HG02763 (cell line): ENCODE measurements around the gene COMMD2.

Source experiments
- ATAC-seq: cut with Tn5 transposase; IDR thresholded peaks from one replicate; pipeline ENCODE4 v1.9.1; 2021; ENCODE audit warnings: mild to moderate bottlenecking, moderate library complexity; ENCODE audit not compliant: unreplicated experiment

COMMD2 gene

DNA sequence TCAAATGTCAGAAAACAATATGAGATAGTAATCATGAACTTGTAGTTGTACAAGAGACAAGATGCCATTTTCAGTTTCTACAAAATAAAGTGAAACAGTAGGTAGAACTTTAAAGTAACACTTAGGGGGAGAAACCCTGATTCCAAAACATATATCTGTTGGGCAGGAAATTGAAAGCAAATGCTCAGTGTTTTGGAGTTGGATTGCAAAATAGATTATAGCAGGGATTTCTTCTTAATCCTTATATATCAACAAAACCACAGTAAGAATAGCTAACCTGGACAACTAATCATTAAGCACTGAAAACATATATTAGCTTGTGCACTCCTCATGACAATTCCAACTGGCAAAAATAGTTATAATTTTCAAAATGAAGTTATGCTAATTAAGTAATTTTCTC is 46.9 kb downstream of the COMMD2 start:
- ATAC-seq, result no peak

DNA sequence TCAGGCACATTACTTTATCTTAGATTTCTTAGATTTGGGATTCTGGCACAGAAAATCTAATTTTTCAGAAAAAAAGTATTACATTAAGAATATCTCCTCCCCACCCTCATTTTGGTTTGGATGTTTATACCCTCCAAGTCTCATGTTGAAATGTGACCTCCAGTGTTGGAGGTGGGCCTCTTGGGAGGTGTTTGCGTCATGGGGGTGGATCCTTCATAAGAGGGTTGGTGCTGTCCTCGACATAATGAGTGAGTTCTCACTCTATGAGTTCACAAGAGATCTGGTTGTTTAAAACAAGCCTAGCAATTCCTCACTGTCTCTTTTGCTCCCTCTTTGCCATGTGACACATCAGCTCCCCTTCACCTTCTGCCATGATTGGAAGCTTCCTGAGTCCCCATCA is 48.8 kb downstream of the COMMD2 start:
- no peak for ATAC-seq

- no peak for ATAC-seq
These were observed 49.4 kb downstream of the COMMD2 start for GRCh38 chr3:149702691-149703441.

DNA sequence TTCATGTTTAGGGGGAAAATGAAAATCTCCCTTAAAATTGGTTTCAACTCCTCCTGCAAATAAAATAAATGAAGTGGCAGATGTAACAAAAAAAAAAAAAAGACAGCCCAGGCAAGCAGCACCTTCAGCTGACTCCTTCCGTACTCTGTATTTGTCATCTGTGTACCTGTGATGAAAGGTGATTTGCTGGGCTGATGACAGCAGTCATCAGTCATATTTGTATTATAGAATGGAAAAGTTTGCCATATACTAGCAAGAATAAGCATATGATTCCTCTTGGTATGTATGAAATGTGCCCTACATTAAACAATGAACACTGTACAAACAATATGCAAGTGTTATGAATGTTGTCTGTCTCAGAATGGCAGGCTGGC is 50.3 kb downstream of the COMMD2 start:
- no peak for ATAC-seq

GRCh38 chr3:149701206-149701976 is 50.9 kb downstream of the COMMD2 start:
- ATAC-seq, result no peak
